ENCODE measurements around the gene RANBP17.

The RANBP17 gene

DNA sequence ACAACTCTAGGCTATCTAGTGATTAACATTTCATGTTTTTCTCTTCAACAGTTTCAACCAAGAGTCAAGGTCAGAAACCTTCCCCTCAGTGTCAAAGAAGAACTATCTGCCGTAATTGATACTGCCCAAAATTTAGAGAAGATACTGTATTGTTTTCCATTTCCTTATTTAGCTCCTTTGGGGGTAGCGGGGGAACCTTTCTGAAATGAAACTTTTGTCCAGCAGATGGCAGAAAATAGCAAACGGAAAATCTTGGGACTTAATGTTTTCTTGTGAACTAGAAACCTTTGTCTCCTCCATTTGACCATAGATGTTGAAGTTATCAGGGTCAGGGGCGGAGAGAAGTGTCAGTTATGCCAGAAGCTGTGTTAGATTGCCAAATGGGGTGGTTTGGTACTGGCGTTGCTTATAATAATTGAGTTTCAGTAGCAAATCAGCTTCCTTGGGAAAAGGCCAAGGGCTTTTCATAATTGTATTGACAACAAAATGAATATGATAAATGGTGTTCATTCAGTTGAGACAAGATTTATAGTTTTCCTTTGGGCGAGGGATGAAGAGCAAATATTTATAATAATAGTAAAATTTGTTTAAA, 345.5 kb downstream of the RANBP17 start:
- H3K4me3 ChIP-seq (ENCODE audit: low read depth, low read length) = no peak overlapping the region
- TF ChIP-seq, protein P1, sequence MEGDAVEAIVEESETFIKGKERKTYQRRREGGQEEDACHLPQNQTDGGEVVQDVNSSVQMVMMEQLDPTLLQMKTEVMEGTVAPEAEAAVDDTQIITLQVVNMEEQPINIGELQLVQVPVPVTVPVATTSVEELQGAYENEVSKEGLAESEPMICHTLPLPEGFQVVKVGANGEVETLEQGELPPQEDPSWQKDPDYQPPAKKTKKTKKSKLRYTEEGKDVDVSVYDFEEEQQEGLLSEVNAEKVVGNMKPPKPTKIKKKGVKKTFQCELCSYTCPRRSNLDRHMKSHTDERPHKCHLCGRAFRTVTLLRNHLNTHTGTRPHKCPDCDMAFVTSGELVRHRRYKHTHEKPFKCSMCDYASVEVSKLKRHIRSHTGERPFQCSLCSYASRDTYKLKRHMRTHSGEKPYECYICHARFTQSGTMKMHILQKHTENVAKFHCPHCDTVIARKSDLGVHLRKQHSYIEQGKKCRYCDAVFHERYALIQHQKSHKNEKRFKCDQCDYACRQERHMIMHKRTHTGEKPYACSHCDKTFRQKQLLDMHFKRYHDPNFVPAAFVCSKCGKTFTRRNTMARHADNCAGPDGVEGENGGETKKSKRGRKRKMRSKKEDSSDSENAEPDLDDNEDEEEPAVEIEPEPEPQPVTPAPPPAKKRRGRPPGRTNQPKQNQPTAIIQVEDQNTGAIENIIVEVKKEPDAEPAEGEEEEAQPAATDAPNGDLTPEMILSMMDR (IDR thresholded peaks at IDR 0.05; ENCODE audit: low read depth, low read length, missing control alignments) = peak; percentile 32
- peak; percentile 3 for DNase-seq (ENCODE audit: low read depth)

DNA sequence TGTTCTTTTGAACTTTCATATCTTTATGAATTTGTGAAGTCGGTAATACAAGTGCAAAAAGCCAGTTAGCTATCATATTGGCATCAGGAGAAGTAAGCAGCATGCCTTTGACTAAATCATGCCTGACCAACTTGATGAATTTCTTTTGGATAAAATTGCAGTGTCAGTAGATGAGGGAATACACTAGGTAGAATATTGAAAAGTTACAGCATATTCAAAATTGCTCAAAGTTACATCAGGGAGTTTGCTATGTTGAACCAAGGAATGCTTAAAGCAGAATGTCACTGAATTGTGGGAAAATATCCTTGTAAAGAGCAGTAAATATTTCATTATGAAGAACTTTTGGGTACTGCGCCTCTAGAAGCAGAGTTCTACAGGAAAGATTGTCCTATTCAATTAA, 360.1 kb downstream of the RANBP17 start:
- no peak overlapping the region for H3K4me3 ChIP-seq (ENCODE audit: low read depth, low read length)
- no peak for DNase-seq (ENCODE audit: low read depth)
- TF ChIP-seq, protein P1 (IDR thresholded peaks at IDR 0.05; ENCODE audit: low read depth, low read length, missing control alignments) = no peak

- TF ChIP-seq, protein P1 (IDR thresholded peaks at IDR 0.05; ENCODE audit: low read depth, low read length, missing control alignments) = no peak
- H3K4me3 ChIP-seq (ENCODE audit: low read depth, low read length) = no peak overlapping the region
- DNase-seq (ENCODE audit: low read depth) = no peak
Observed at GRCh38 chr5:171223927-171224326, 362.1 kb downstream of the RANBP17 start.

GRCh38 chr5:171226096-171226754, 364.4 kb downstream of the RANBP17 start:
- TF ChIP-seq, protein P1 (IDR thresholded peaks at IDR 0.05; ENCODE audit: low read depth, low read length, missing control alignments) = no peak
- DNase-seq (ENCODE audit: low read depth) = no peak
- no peak overlapping the region for H3K4me3 ChIP-seq (ENCODE audit: low read depth, low read length)

DNA sequence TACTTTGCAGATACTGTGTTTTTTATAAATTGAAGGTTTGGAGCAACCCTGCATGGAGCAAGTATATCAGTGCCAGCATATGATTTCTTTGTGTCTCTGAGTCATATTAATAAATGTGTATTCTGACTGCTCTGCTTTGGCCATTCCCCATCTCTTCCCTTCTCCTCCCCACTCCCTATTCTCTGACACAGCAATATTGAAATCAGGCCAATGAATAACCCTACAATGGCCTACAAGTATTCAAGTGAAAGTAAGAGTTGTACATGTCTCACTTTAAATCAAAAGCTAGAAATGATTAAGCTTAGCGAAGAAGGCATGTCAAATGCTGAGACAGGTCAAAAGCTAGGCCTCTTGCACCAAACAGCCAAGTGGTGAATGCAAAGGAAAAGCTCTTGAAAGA, 365.0 kb downstream of the RANBP17 start:
- TF ChIP-seq, protein P1 (IDR thresholded peaks at IDR 0.05; ENCODE audit: low read depth, low read length, missing control alignments) = no peak
- DNase-seq (ENCODE audit: low read depth) = no peak
- H3K4me3 ChIP-seq (ENCODE audit: low read depth, low read length) = no peak overlapping the region

DNA sequence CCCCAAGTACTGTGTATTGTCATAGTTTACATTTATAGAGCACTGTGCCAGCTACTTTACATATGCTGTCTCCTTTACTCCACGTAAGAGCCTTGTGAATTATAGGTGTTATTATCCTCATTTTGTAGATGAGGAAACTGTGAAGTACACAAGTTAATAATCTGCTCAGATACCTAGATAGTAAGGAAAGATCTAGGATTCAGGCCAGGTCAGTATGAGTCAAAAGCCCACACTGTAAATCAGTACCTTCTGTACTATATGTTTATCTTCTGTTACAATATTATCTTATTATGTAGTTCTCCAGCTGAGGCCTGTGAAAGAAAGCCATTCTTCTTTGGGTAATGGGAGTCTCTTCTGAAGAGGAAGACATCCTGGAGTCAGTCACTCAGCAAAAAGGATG, 374.8 kb downstream of the RANBP17 start:
- H3K4me3 ChIP-seq (ENCODE audit: low read depth, low read length) = no peak overlapping the region
- TF ChIP-seq, protein P1 (IDR thresholded peaks at IDR 0.05; ENCODE audit: low read depth, low read length, missing control alignments) = no peak
- no peak for DNase-seq (ENCODE audit: low read depth)

- DNase-seq (ENCODE audit: low read depth) = no peak
- TF ChIP-seq, protein P1 (IDR thresholded peaks at IDR 0.05; ENCODE audit: low read depth, low read length, missing control alignments) = no peak
- H3K4me3 ChIP-seq (ENCODE audit: low read depth, low read length) = no peak overlapping the region
Observed at GRCh38 chr5:171242521-171242920, 380.7 kb downstream of the RANBP17 start.
